HEK293 (cell line): ENCODE measurements around the gene GRB10.

ENCODE experiments used
- CTCF ChIA-PET: fragments of 350-600 bp; formaldehyde crosslinking; extraction: SDS; loops from one replicate; lab custom pipeline; 2021; ENCODE audit warnings: antibody characterized with exemption; lab: Yijun Ruan, JAX
- POLR2A ChIA-PET: fragments of 300-600 bp; formaldehyde crosslinking; extraction: SDS; loops from one replicate; lab custom pipeline; 2020; ENCODE audit warnings: antibody characterized with exemption, inconsistent platforms; lab: Yijun Ruan, JAX
- H3K27ac ChIP-seq: fragments of 200-500 bp; sonication (Bioruptor generic); 2 replicates; pipeline ENCODE4 v1.5.1; 2014; ENCODE audit warnings: low read depth, low read length, control low read depth, inconsistent platforms; ENCODE audit errors: extremely low read depth
- H3K36me3 ChIP-seq, 2 experiments: fragments of 200-500 bp in 1 of 2; sonication (Bioruptor generic) in 1 of 2; 1 replicate in 1 of 2; 2 replicates in 1 of 2; pipeline ENCODE4 v1.5.1; 2014 to 2017; ENCODE audit warnings: inconsistent platforms in 2 of 2, low read length in 2 of 2; ENCODE audit not compliant: control insufficient read depth in 2 of 2, insufficient read depth in 1 of 2
- H3K4me1 ChIP-seq: fragments of 200-500 bp; sonication (Bioruptor generic); 2 replicates; pipeline ENCODE4 v1.5.1; 2014; ENCODE audit warnings: mild to moderate bottlenecking, low read length, inconsistent platforms; ENCODE audit not compliant: control insufficient read depth, insufficient read depth
- H3K4me3 ChIP-seq: 2 replicates; pipeline ENCODE4 v1.5.1; 2011; ENCODE audit warnings: low read depth, mild to moderate bottlenecking, control low read depth, low read length, moderate library complexity
- H3K9me3 ChIP-seq: fragments of 200-500 bp; sonication (Bioruptor generic); 2 replicates; pipeline ENCODE4 v1.5.1; 2014; ENCODE audit warnings: low read depth, low read length, inconsistent platforms; ENCODE audit not compliant: control insufficient read depth, insufficient read depth
- BCL11B ChIP-seq: fragments of 450-650 bp; formaldehyde crosslinking; IDR thresholded peaks from 2 replicates; pipeline ENCODE4 v1.5.1; 2016; ENCODE audit warnings: low read depth, missing biosample characterization, missing genetic modification characterization
- GLIS2 ChIP-seq: fragments of 450-650 bp; formaldehyde crosslinking; IDR thresholded peaks from 2 replicates; pipeline ENCODE4 v1.5.1; 2016; ENCODE audit warnings: missing biosample characterization, missing genetic modification characterization
- HOXD13 ChIP-seq: sonication (generic); formaldehyde crosslinking; IDR thresholded peaks from 2 replicates; pipeline ENCODE4 v1.8.0; 2022; ENCODE audit warnings: missing genetic modification reagents, borderline replicate concordance
- IKZF3 ChIP-seq: fragments of 450-650 bp; IDR thresholded peaks from 2 replicates; pipeline ENCODE4 v1.5.0; 2018; ENCODE audit warnings: missing biosample characterization, mild to moderate bottlenecking, missing genetic modification characterization, moderate library complexity
- PBX3 ChIP-seq: sonication (generic); formaldehyde crosslinking; IDR thresholded peaks from 2 replicates; pipeline ENCODE4 v1.8.1; 2022; ENCODE audit warnings: mild to moderate bottlenecking, moderate library complexity, missing genetic modification reagents
- SP7 ChIP-seq: fragments of 450-650 bp; formaldehyde crosslinking; IDR thresholded peaks from 2 replicates; pipeline ENCODE4 v1.5.1; 2016; ENCODE audit warnings: missing biosample characterization, missing genetic modification characterization
- ZBTB48 ChIP-seq: fragments of 450-650 bp; formaldehyde crosslinking; IDR thresholded peaks from 2 replicates; pipeline ENCODE4 v1.5.1; 2016; ENCODE audit warnings: missing biosample characterization, missing genetic modification characterization
- ZNF157 ChIP-seq: fragments of 450-650 bp; formaldehyde crosslinking; IDR thresholded peaks from 2 replicates; pipeline ENCODE4 v1.5.1; 2016; ENCODE audit warnings: missing biosample characterization, missing genetic modification characterization
- ZNF184 ChIP-seq: fragments of 450-650 bp; IDR thresholded peaks from 2 replicates; pipeline ENCODE4 v1.5.1; 2018; ENCODE audit warnings: missing biosample characterization, mild to moderate bottlenecking, missing genetic modification characterization
- ZNF221 ChIP-seq: fragments of 450-650 bp; formaldehyde crosslinking; IDR thresholded peaks from 2 replicates; pipeline ENCODE4 v1.5.1; 2017; ENCODE audit warnings: missing biosample characterization, missing genetic modification characterization, borderline replicate concordance
- ZNF280D ChIP-seq: fragments of 450-650 bp; formaldehyde crosslinking; IDR thresholded peaks from 2 replicates; pipeline ENCODE4 v1.5.1; 2016; ENCODE audit warnings: missing biosample characterization, missing genetic modification characterization
- ZNF366 ChIP-seq: fragments of 450-650 bp; formaldehyde crosslinking; conservative IDR thresholded peaks from 2 replicates; pipeline ENCODE4 v1.5.1; 2016; ENCODE audit warnings: missing biosample characterization, missing genetic modification characterization
- ZNF394 ChIP-seq: fragments of 450-650 bp; formaldehyde crosslinking; IDR thresholded peaks from 2 replicates; pipeline ENCODE4 v1.5.1; 2016; ENCODE audit warnings: missing biosample characterization, missing genetic modification characterization, mild to moderate bottlenecking, moderate library complexity, borderline replicate concordance
- ZNF404 ChIP-seq: fragments of 450-650 bp; formaldehyde crosslinking; IDR thresholded peaks from 2 replicates; pipeline ENCODE4 v1.5.1; 2017; ENCODE audit warnings: missing biosample characterization, missing genetic modification characterization
- ZNF510 ChIP-seq: fragments of 450-650 bp; formaldehyde crosslinking; IDR thresholded peaks from 2 replicates; pipeline ENCODE4 v1.5.1; 2018; ENCODE audit warnings: mild to moderate bottlenecking, missing genetic modification characterization, missing biosample characterization; ENCODE audit not compliant: insufficient replicate concordance
- ZNF639 ChIP-seq: fragments of 450-650 bp; formaldehyde crosslinking; IDR thresholded peaks from 2 replicates; pipeline ENCODE4 v1.5.1; 2016; ENCODE audit warnings: missing biosample characterization, missing genetic modification characterization
- ZNF660 ChIP-seq: fragments of 450-650 bp; IDR thresholded peaks from 2 replicates; pipeline ENCODE4 v1.5.1; 2018; ENCODE audit warnings: missing biosample characterization, mild to moderate bottlenecking, missing genetic modification characterization
- ZNF76 ChIP-seq: fragments of 450-650 bp; formaldehyde crosslinking; IDR thresholded peaks from 2 replicates; pipeline ENCODE4; 2016; ENCODE audit warnings: low read depth, missing biosample characterization, missing genetic modification characterization, borderline replicate concordance
- ZNF792 ChIP-seq: fragments of 450-650 bp; formaldehyde crosslinking; IDR thresholded peaks from 2 replicates; pipeline ENCODE4 v1.5.1; 2016; ENCODE audit warnings: missing biosample characterization, missing genetic modification characterization
- ZNF837 ChIP-seq: fragments of 450-650 bp; formaldehyde crosslinking; IDR thresholded peaks from 2 replicates; pipeline ENCODE4 v1.5.1; 2016; ENCODE audit warnings: missing biosample characterization, missing genetic modification characterization
- ZSCAN23 ChIP-seq: fragments of 450-650 bp; formaldehyde crosslinking; IDR thresholded peaks from 2 replicates; pipeline ENCODE4 v1.5.1; 2016; ENCODE audit warnings: missing biosample characterization, missing genetic modification characterization
- TF ChIP-seq, protein P1 (sequence below): fragments of 450-650 bp; formaldehyde crosslinking; IDR thresholded peaks from 2 replicates; pipeline ENCODE4 v1.5.1; 2016; ENCODE audit warnings: missing biosample characterization, missing genetic modification characterization
- TF ChIP-seq, protein P2 (sequence below): fragments of 450-650 bp; formaldehyde crosslinking; conservative IDR thresholded peaks from 2 replicates; pipeline ENCODE4 v1.5.1; 2016; ENCODE audit warnings: low read depth, missing biosample characterization, missing genetic modification characterization

Gene GRB10

GRCh38 chr7:50723173-50723572 is 59.5 kb downstream of the GRB10 start:
- Histone ChIP-seq H3K27ac (no peak overlapping the region), H3K4me3 (no peak overlapping the region), H3K4me1 (peaks cover 21% of the 10 kb centered on the region), H3K9me3 (no peaks in the 10 kb centered on the region), H3K36me3 (no peaks in the 10 kb centered on the region; a peak in 1 of 3 replicates)
- no peak for TF ChIP-seq ZBTB48 (tag by site-specific recombination)
- TF ChIP-seq ZNF221 (tag by site-specific recombination), result no peak
- no peak for TF ChIP-seq GLIS2
- TF ChIP-seq ZNF639 (tag by site-specific recombination), result no peak
- no peak for TF ChIP-seq ZNF837
- TF ChIP-seq ZNF280D (tag by site-specific recombination), result no peak
- no peak for TF ChIP-seq SP7 (tag by site-specific recombination)
- no peak for TF ChIP-seq ZNF394
- TF ChIP-seq HOXD13 (CRISPR knock-in tag), result no peak
- no peak for TF ChIP-seq ZNF660 (tag by site-specific recombination)
- no peak for TF ChIP-seq ZSCAN23 (tag by site-specific recombination)
- no peak for TF ChIP-seq ZNF510 (tag by site-specific recombination)
- TF ChIP-seq, protein P1, sequence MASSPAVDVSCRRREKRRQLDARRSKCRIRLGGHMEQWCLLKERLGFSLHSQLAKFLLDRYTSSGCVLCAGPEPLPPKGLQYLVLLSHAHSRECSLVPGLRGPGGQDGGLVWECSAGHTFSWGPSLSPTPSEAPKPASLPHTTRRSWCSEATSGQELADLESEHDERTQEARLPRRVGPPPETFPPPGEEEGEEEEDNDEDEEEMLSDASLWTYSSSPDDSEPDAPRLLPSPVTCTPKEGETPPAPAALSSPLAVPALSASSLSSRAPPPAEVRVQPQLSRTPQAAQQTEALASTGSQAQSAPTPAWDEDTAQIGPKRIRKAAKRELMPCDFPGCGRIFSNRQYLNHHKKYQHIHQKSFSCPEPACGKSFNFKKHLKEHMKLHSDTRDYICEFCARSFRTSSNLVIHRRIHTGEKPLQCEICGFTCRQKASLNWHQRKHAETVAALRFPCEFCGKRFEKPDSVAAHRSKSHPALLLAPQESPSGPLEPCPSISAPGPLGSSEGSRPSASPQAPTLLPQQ (tag by site-specific recombination), result no peak
- TF ChIP-seq IKZF3 (tag by site-specific recombination), result no peak
- no peak for TF ChIP-seq ZNF76 (tag by site-specific recombination)
- CTCF ChIA-PET, result interaction anchor here (0.5 to 1.0 kb wide), 2 partner anchors 11 to 418 kb away, joined by 3 to 5 read pairs; no protein-coding TSS in a partner anchor
- POLR2A ChIA-PET, result interaction anchor here (0.5 kb wide), 1 partner anchor 17 kb away, joined by 3 read pairs; no protein-coding TSS in a partner anchor

DNA sequence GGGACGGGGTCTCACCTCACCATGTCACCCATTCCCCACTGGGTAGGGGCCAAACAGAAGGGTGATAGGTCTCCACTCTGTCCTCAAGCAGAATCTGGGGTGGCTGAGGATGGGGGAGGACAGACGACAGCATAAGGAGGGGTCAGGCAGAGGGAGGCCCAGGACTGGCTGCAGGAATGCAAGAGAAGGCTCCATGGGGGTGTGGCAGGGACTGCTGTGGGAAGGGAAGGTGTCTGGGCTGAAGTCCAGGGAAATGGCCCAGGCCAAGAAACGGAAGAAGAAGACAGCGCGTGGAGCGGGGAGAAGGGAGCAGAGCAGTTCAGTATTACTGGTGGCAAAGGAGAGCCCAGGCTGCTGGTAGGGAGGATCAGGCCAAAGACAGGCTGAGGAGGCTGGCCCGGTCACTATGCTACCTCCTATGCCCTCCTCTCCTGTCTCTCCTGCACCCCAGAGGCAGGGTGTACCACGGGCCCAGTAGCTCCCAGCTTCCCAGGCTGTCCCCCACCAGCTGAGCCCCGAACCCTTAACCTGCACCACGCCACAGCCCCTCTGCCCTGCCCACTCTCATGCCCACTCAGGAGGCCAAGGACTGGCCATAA is 60.9 kb downstream of the GRB10 start:
- H3K36me3 ChIP-seq, result no peaks in the 10 kb centered on the region; a peak in 1 of 3 replicates
- H3K4me3 ChIP-seq, result no peak overlapping the region
- ChIA-PET POLR2A (no interaction called here), CTCF (no interaction called here)
- no peaks in the 10 kb centered on the region for H3K9me3 ChIP-seq
- H3K4me1 ChIP-seq, result peaks cover 21% of the 10 kb centered on the region
- H3K27ac ChIP-seq, result no peak overlapping the region
- TF ChIP-seq ZNF184 (tag by site-specific recombination) (no peak), PBX3 (CRISPR knock-in tag) (no peak), ZNF366 (no peak), HOXD13 (CRISPR knock-in tag) (no peak), ZNF157 (tag by site-specific recombination) (no peak), ZNF792 (tag by site-specific recombination) (no peak), BCL11B (no peak), ZNF404 (tag by site-specific recombination) (no peak)
- TF ChIP-seq, protein P2, sequence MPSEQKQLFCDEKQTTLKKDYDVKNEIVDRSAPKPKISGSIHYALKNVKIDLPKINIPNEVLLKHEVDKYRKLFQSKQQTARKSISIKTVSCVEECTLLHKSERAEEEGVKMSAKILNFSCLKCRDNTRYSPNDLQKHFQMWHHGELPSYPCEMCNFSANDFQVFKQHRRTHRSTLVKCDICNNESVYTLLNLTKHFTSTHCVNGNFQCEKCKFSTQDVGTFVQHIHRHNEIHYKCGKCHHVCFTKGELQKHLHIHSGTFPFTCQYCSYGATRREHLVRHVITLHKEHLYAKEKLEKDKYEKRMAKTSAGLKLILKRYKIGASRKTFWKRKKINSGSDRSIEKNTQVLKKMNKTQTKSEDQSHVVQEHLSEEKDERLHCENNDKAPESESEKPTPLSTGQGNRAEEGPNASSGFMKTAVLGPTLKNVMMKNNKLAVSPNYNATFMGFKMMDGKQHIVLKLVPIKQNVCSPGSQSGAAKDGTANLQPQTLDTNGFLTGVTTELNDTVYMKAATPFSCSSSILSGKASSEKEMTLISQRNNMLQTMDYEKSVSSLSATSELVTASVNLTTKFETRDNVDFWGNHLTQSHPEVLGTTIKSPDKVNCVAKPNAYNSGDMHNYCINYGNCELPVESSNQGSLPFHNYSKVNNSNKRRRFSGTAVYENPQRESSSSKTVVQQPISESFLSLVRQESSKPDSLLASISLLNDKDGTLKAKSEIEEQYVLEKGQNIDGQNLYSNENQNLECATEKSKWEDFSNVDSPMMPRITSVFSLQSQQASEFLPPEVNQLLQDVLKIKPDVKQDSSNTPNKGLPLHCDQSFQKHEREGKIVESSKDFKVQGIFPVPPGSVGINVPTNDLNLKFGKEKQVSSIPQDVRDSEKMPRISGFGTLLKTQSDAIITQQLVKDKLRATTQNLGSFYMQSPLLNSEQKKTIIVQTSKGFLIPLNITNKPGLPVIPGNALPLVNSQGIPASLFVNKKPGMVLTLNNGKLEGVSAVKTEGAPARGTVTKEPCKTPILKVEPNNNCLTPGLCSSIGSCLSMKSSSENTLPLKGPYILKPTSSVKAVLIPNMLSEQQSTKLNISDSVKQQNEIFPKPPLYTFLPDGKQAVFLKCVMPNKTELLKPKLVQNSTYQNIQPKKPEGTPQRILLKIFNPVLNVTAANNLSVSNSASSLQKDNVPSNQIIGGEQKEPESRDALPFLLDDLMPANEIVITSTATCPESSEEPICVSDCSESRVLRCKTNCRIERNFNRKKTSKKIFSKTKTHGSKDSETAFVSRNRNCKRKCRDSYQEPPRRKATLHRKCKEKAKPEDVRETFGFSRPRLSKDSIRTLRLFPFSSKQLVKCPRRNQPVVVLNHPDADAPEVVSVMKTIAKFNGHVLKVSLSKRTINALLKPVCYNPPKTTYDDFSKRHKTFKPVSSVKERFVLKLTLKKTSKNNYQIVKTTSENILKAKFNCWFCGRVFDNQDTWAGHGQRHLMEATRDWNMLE (tag by site-specific recombination), result no peak
